BJ (cell line): ENCODE data around the gene HGFAC. TPM values are rescaled to one million over a fixed set of nuclear protein-coding genes. Genes with fewer than 3 reads are reported as not detected.

Experiments used
- CTCF ChIA-PET: fragments of 350-600 bp; formaldehyde crosslinking; extraction: SDS; loops from one replicate; lab custom pipeline; 2021; ENCODE audit warnings: antibody characterized with exemption, inconsistent platforms; lab: Yijun Ruan, JAX
- POLR2A ChIA-PET: fragments of 300-600 bp; sonication (Branson Sonifier 250); formaldehyde crosslinking; extraction: SDS; loops from one replicate; lab custom pipeline; 2021; ENCODE audit warnings: antibody characterized with exemption; lab: Charles Lee
- DNase-seq: peaks from one replicate; pipeline ENCODE4 v3.0.0-alpha.2; 2011; ENCODE audit warnings: low read depth
- H3K27me3 ChIP-seq: 2 replicates; pipeline ENCODE4 v1.6.0; 2011; ENCODE audit warnings: low read length; ENCODE audit not compliant: control insufficient read depth, insufficient read depth
- H3K36me3 ChIP-seq: 2 replicates; pipeline ENCODE4 v1.5.1; 2011; ENCODE audit warnings: low read length; ENCODE audit not compliant: control insufficient read depth, insufficient read depth
- H3K4me3 ChIP-seq: 2 replicates; pipeline ENCODE4 v1.5.1; 2011; ENCODE audit warnings: low read depth, mild to moderate bottlenecking, control low read depth, low read length
- CTCF ChIP-seq: IDR thresholded peaks from 2 replicates; pipeline ENCODE4 v1.5.1; 2011; ENCODE audit warnings: low read depth, mild to moderate bottlenecking, control low read depth, inconsistent platforms, low read length, moderate library complexity; ENCODE audit not compliant: insufficient read depth
- polyA plus RNA-seq: library from polyadenylated mRNA; depleted of rRNA; stranded (reverse); fragments of >200 nt; gene quantifications from 2 replicates; pipeline ENCODE4 v1.2.3, GENCODE V29; 2011

Gene HGFAC
- polyA plus RNA-seq, 1 experiment: not detected

- no peak for TF ChIP-seq CTCF
- ChIA-PET POLR2A (no interaction called here), CTCF (interaction anchor here (0.6 to 11.9 kb wide), 2 partner anchors 53 to 101 kb away, joined by 3 to 154 read pairs; no protein-coding TSS in a partner anchor)
- no peaks in the 10 kb centered on the region for H3K36me3 ChIP-seq
- H3K4me3 ChIP-seq: no peak overlapping the region
- no peak for DNase-seq
- H3K27me3 ChIP-seq: no peaks in the 10 kb centered on the region
Measured at GRCh38 chr4:3445829-3446545, 4.2 kb downstream of the HGFAC start.

GRCh38 chr4:3446631-3447320, 5.0 kb downstream of the HGFAC start:
- Histone ChIP-seq H3K27me3 (no peaks in the 10 kb centered on the region), H3K36me3 (no peaks in the 10 kb centered on the region), H3K4me3 (no peak overlapping the region)
- DNase-seq: no peak
- ChIA-PET POLR2A (no interaction called here), CTCF (interaction anchor here (1.1 kb wide), 1 partner anchor 100 kb away, joined by 3 read pairs; no protein-coding TSS in a partner anchor)
- no peak for TF ChIP-seq CTCF

- Histone ChIP-seq H3K4me3 (no peak overlapping the region), H3K36me3 (no peaks in the 10 kb centered on the region), H3K27me3 (no peaks in the 10 kb centered on the region)
- POLR2A ChIA-PET: no interaction called here
- TF ChIP-seq CTCF: no peak
- CTCF ChIA-PET: interaction anchor here (0.7 to 1.1 kb wide), 3 partner anchors 13 to 101 kb away, joined by 3 read pairs; no protein-coding TSS in a partner anchor
- DNase-seq: no peak
Measured at GRCh38 chr4:3447431-3448395, 5.9 kb downstream of the HGFAC start.

GRCh38 chr4:3449047-3449573, 7.3 kb downstream of the HGFAC start:
- no peak for DNase-seq
- POLR2A ChIA-PET: no interaction called here
- H3K4me3 ChIP-seq: no peak overlapping the region
- H3K36me3 ChIP-seq: no peaks in the 10 kb centered on the region
- no peak for TF ChIP-seq CTCF
- CTCF ChIA-PET: no interaction called here
- H3K27me3 ChIP-seq: no peaks in the 10 kb centered on the region
